ENCODE results near the gene SRXN1.

DNA sequence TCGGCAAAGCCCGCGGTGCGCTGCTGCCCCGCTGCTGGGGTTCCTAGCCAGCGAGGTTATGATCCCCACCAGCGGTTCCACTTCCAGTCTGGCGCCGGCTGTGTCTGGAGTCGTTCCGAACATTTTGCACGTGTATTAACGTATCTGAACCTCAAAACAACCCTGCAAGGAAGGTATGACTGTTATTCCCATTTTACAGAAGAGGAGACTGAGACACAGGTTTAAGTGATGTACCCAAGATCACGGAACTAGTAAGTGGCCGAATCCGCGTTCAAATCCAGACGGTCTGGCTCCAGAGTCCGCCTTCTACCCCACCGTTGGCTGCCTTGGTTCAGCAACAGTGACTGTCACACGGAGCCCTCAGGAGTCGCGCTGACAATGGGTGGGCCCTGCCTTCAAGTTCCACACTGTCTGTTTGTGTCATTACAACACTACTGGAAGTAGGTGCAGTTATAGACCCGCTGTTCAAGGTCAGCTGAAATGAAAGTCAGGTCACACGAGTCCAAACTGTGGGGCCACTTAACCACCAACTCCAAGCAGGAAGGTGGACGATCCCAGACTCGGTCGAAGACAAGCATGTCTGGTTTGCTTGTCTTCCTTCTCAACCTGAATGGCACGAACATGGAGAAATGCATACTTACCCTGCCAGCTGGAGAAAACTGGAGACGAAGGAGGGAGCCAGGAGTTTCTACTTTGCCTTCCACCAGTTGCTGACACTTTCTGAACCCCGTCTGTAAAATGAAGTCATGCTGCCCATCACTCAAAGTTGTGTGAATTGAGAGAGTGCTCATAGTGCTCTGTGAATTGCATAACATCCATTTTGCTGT lies 803 bp upstream of the SRXN1 start:
- TF ChIP-seq CTCF (IDR thresholded peaks at IDR 0.05) (no peak), POLR2AphosphoS5 (IDR thresholded peaks at IDR 0.05) (no peak), POLR2A (IDR thresholded peaks at IDR 0.05) (no peak)
